ENCODE data around the gene CCDC78. TPM values are rescaled to one million over a fixed set of nuclear protein-coding genes. Genes with fewer than 3 reads are reported as not detected.
A peak's percentile ranks its signal among the peaks of the same experiment; 100 is the strongest.

Gene CCDC78
- total RNA-seq, 4 donors from 2014 or later = 0.13 TPM; not detected in 3

DNA sequence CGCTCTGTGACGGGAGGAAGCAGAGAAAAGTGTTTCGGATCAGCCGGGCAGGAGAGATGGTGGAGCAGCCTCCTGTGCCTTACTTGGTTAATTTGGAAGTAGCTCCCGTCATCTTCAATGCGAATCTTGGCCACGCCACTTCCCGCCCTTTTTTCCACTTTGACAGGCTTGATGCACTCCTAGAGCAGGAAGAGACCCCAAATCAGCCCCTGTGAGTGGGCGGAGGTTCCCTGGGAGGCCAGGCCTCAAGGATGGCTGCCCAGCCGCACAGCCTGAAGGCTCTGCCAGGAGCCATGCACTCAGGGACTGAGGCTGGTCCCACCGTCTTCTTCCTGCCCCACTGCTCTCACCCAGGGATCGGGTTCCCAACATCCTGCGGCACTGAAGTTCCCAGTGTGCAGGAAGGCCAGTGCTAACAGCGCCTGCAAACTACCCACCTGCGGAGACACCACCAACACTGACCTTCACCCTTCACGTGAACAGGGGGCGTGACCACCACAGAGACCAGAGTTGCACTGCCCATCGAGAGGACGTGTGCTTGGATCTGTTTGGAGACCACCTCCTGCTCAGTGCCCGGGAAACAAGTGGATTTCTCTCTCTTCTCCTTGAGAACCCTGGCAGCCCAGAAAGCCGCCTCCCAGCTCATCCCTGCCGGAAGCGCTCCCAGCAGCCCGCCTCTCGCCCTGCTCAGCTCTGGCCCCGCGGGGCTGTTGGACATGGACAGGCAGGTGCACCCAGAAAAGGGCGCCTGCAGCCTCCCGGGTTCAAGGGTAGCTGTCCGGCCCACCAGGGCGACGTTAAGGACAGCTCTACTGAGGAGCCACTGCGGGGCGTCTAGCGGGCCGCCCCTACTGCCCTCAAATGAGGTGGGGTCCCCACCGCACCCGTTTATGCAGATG lies 13.6 kb upstream of the CCDC78 start:
- ATAC-seq = no peak
- H3K4me3 ChIP-seq = peak overlapping the region; percentile 76 to 97
- no peaks in the 10 kb centered on the region for H3K9me3 ChIP-seq
- no peak for TF ChIP-seq CTCF (IDR thresholded peaks at IDR 0.05)
- TF ChIP-seq POLR2AphosphoS5 (IDR thresholded peaks at IDR 0.05) = no peak
- TF ChIP-seq POLR2A (IDR thresholded peaks at IDR 0.05) = no peak
- no peak for TF ChIP-seq EP300 (IDR thresholded peaks at IDR 0.05)
- peaks cover 26% of the 10 kb centered on the region for H3K27me3 ChIP-seq
- H3K36me3 ChIP-seq = peaks cover 0 to 46% of the 10 kb centered on the region in 2 donors
- peaks cover 0 to 21% (median 14%) of the 10 kb centered on the region in 3 donors for H3K4me1 ChIP-seq
- WGBS, 2 donors (ENCODE audit: low coverage in 1 of 2) = 0 to 100% methylated on average over 1 of the region's 38 CpGs
- H3K27ac ChIP-seq = peak overlapping the region in 2 of 4 donors; percentile 76 to 84

DNA sequence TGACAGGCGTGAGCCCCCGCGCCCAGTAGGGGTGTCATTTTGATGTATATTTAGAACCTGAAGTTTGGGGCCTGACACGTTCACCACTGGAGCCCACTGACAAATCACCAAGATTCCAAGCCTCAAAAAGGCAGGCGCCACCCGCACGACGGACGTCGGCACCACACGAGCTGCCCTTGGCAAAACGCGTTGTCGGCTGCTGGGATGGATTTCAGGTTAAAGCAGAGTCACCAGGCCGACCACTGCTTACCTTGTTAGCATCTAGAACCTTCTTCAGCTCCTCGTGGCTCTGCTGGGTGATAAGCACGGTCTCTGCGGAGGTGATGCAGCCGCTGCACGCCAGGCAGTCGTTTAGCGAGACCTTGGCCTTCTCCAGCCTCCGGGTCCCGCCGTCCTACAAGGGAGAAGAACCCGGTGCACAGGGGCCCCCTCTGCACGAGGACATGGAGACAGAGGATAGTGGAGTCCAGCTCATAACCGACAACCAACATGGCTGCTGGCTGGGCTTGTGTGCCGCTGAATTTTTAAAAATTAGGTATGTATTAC lies 10.8 kb upstream of the CCDC78 start:
- ATAC-seq = no peak
- H3K36me3 ChIP-seq = peaks cover 0 to 74% of the 10 kb centered on the region in 2 donors
- 100% methylated on average over 4 of the region's 29 CpGs; no CpG with 5 or more reads in 1 of the 2 donors for WGBS, 2 donors (ENCODE audit: low coverage in 1 of 2)

DNA sequence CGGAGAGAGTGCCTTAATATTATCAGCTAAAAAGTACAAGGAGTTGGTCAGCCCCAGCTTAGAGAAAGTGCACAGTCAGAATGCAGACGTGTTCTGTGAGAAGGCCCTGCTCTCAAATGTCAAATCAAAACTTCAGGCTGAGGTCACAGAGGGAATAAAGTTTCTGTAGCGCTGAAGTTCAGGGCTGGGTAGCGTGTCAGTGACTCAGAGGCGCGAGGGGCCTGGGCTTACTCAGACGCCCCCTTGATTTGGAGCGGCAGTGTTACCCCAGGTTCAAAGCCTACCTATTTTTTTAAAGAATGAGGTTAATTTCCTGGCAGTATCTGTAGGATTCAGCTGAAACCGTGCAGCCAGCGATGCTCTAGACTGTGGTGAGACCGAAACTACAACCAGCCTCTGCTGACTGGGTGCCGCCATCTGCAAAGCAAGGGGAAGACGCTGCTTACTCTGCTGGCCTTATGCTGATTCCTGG lies 9.8 kb upstream of the CCDC78 start:
- Histone ChIP-seq H3K36me3 (peaks cover 0 to 84% of the 10 kb centered on the region in 2 donors), H3K27ac (no peak overlapping the region), H3K27me3 (no peaks in the 10 kb centered on the region), H3K9me3 (no peaks in the 10 kb centered on the region), H3K4me1 (peaks cover 0 to 16% (median 10%) of the 10 kb centered on the region in 3 donors), H3K4me3 (no peak overlapping the region)
- ATAC-seq = no peak
- TF ChIP-seq POLR2A (IDR thresholded peaks at IDR 0.05) (no peak), EP300 (IDR thresholded peaks at IDR 0.05) (no peak), CTCF (IDR thresholded peaks at IDR 0.05) (no peak), POLR2AphosphoS5 (IDR thresholded peaks at IDR 0.05) (no peak)
- WGBS, 2 donors (ENCODE audit: low coverage in 1 of 2) = 73 to 90% methylated on average over 8 to 9 of the region's 13 CpGs

More for the DNA sequence above, 10.8 kb upstream of the CCDC78 start:
- H3K4me3 ChIP-seq = no peak overlapping the region
- H3K9me3 ChIP-seq = no peaks in the 10 kb centered on the region
- TF ChIP-seq POLR2AphosphoS5 (IDR thresholded peaks at IDR 0.05) (no peak), EP300 (IDR thresholded peaks at IDR 0.05) (no peak), POLR2A (IDR thresholded peaks at IDR 0.05) (no peak), CTCF (IDR thresholded peaks at IDR 0.05) (no peak)
- H3K27ac ChIP-seq = no peak overlapping the region
- peaks cover 3% of the 10 kb centered on the region for H3K27me3 ChIP-seq
- peaks cover 0 to 21% (median 14%) of the 10 kb centered on the region in 3 donors for H3K4me1 ChIP-seq

DNA sequence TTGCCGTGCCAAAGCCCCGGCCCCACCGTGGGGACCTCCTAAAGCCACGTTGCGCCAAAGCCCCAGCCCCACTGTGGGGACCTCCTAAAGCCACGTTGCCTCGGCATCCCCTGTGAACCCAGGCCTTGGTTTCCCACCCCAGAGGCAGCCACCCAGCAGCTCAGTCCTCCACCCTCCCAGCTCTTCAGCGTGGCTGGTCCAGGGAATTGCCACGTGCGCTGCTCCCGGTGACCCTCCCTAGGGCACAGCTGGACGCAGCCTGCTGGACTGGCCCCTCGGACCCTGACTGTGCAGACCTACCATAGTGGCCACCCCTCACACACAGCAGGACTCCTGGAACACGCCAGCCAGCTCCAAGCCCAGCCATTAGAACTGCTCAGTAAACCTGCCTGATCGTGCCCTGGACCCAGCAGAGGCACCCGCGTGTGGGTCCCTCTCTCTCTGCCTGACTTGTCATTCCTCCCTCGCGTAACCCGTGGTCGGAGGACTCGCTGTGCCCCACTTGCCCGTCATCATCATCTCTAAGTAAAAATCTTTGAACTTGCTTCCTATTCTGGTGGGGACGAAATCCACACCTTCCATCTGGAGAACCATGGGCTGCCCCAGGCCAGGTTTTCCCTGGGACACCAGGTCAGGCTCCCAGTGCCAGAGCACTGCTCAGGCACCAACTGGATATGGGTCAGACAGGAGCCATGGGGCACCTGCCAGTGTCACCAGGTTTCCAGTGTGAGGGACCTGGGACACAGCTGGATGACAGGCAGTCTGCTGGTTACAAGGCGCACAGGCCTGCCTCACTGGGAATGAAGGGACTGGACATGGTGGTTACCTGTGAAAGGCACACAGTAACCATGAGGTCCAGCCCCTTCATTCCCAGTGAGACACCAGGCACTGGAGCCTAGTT lies 9.0 kb upstream of the CCDC78 start:
- Histone ChIP-seq H3K9me3 (no peaks in the 10 kb centered on the region), H3K4me1 (peaks cover 0 to 12% (median 7%) of the 10 kb centered on the region in 3 donors), H3K27me3 (no peaks in the 10 kb centered on the region), H3K27ac (no peak overlapping the region), H3K4me3 (no peak overlapping the region), H3K36me3 (peaks cover 0 to 92% of the 10 kb centered on the region in 2 donors)
- WGBS, 2 donors (ENCODE audit: low coverage in 1 of 2) = 92 to 100% methylated on average over 2 to 5 of the region's 25 CpGs
- ATAC-seq = no peak
- TF ChIP-seq POLR2A (IDR thresholded peaks at IDR 0.05) (no peak), EP300 (IDR thresholded peaks at IDR 0.05) (no peak), CTCF (IDR thresholded peaks at IDR 0.05) (no peak)
